Stimulated activated naive CD8-positive, alpha-beta T cell treated with anti-CD3 and anti-CD28 coated beads, Interleukin-15, amount 100 ng/mL, for 72 hours (primary cell): ENCODE measurements around the gene MAP3K20.
"Not testable (repeated sequence)": the region's sequence is repeated elsewhere in the genome, so short reads cannot be mapped to it uniquely, and the experiment has no call there.

Source experiments
- ATAC-seq: fragments of 150-1000 bp; cut with Tn5 transposase; 2 replicates; pipeline ENCODE4 v1.10.0; 2021; ENCODE audit warnings: mild to moderate bottlenecking, moderate library complexity
- DNase-seq, 2 donors: peaks; one replicate each; pipeline ENCODE4 v3.0.0; 2021 to 2022
- H3K27ac Mint-ChIP-seq, 2 donors: one replicate each; pipeline ENCODE4 v1.8.0; 2022; ENCODE audit warnings: mild to moderate bottlenecking in 2 of 2, mixed read lengths in 2 of 2, moderate library complexity in 2 of 2
- H3K27me3 Mint-ChIP-seq: one replicate; pipeline ENCODE4 v1.8.0; 2022; ENCODE audit warnings: mixed read lengths
- H3K4me1 Mint-ChIP-seq: one replicate; pipeline ENCODE4 v1.8.0; 2022; ENCODE audit warnings: mild to moderate bottlenecking, mixed read lengths
- H3K4me3 Mint-ChIP-seq, 2 donors: one replicate each; pipeline ENCODE4 v1.8.0; 2022; ENCODE audit warnings: mild to moderate bottlenecking in 2 of 2, mixed read lengths in 2 of 2, moderate library complexity in 1 of 2
- H3K9me3 Mint-ChIP-seq, 2 donors: one replicate each; pipeline ENCODE4 v1.8.0; 2022; ENCODE audit warnings: mixed read lengths in 2 of 2

MAP3K20 gene

GRCh38 chr2:173119944-173120343, 44.3 kb downstream of the MAP3K20 start:
- no peak overlapping the region for H3K4me3 Mint-ChIP-seq
- H3K27me3 Mint-ChIP-seq: peaks cover 8% of the 10 kb centered on the region
- peaks cover 0 to 6% of the 10 kb centered on the region in 2 donors for H3K9me3 Mint-ChIP-seq
- DNase-seq (no peak), ATAC-seq (no peak)
- H3K4me1 Mint-ChIP-seq: peaks cover 14% of the 10 kb centered on the region
- H3K27ac Mint-ChIP-seq: peak overlapping the region in 1 of 2 donors; percentile 12

- DNase-seq (no peak), ATAC-seq (no peak)
- Mint-ChIP-seq H3K4me1 (peaks cover 14% of the 10 kb centered on the region), H3K4me3 (no peak overlapping the region), H3K27ac (no peak overlapping the region), H3K9me3 (no peaks in the 10 kb centered on the region), H3K27me3 (no peaks in the 10 kb centered on the region)
These were observed 47.3 kb downstream of the MAP3K20 start for GRCh38 chr2:173122936-173123335.

- Mint-ChIP-seq H3K27me3 (no peaks in the 10 kb centered on the region), H3K4me3 (no peak overlapping the region), H3K4me1 (peaks cover 9% of the 10 kb centered on the region), H3K27ac (peak overlapping the region in 1 of 2 donors; percentile 27), H3K9me3 (no peaks in the 10 kb centered on the region)
- ATAC-seq: no peak
- DNase-seq: no peak
These were observed 48.8 kb downstream of the MAP3K20 start for GRCh38 chr2:173124441-173124840.

- Mint-ChIP-seq H3K4me1 (peaks cover 7% of the 10 kb centered on the region), H3K9me3 (no peaks in the 10 kb centered on the region), H3K27me3 (peaks cover 16% of the 10 kb centered on the region), H3K27ac (no peak overlapping the region), H3K4me3 (no peak overlapping the region)
- DNase-seq (no peak), ATAC-seq (no peak)
These were observed 51.2 kb downstream of the MAP3K20 start for GRCh38 chr2:173126819-173127218.

GRCh38 chr2:173128132-173128531, 52.5 kb downstream of the MAP3K20 start:
- H3K27ac Mint-ChIP-seq, H3K9me3 Mint-ChIP-seq, ATAC-seq, H3K4me3 Mint-ChIP-seq, DNase-seq: not testable (repeated sequence)
- Mint-ChIP-seq H3K27me3 (peaks cover 25% of the 10 kb centered on the region), H3K4me1 (peaks cover 20% of the 10 kb centered on the region)

- H3K27ac Mint-ChIP-seq: no peak overlapping the region
- peaks cover 45% of the 10 kb centered on the region for H3K4me1 Mint-ChIP-seq
- DNase-seq (no peak), ATAC-seq (no peak)
- H3K9me3 Mint-ChIP-seq: peaks cover 0 to 5% of the 10 kb centered on the region in 2 donors
- H3K27me3 Mint-ChIP-seq: peaks cover 33% of the 10 kb centered on the region
- H3K4me3 Mint-ChIP-seq: no peak overlapping the region
These were observed 55.1 kb downstream of the MAP3K20 start for GRCh38 chr2:173130496-173131465.

GRCh38 chr2:173132531-173132930, 56.9 kb downstream of the MAP3K20 start:
- no peak for ATAC-seq
- Mint-ChIP-seq H3K9me3 (peaks cover 0 to 5% of the 10 kb centered on the region in 2 donors), H3K4me1 (peaks cover 63% of the 10 kb centered on the region), H3K27me3 (peaks cover 45% of the 10 kb centered on the region), H3K27ac (peak overlapping the region in 1 of 2 donors; percentile 92), H3K4me3 (no peak overlapping the region)
- DNase-seq: no peak

- Mint-ChIP-seq H3K4me3 (peak overlapping the region; percentile 15 to 33), H3K4me1 (peaks cover 73% of the 10 kb centered on the region), H3K27ac (peak overlapping the region; percentile 49 to 67), H3K27me3 (peaks cover 54% of the 10 kb centered on the region), H3K9me3 (peaks cover 0 to 5% of the 10 kb centered on the region in 2 donors)
- ATAC-seq: no peak
- no peak for DNase-seq
These were observed 59.1 kb downstream of the MAP3K20 start for GRCh38 chr2:173134703-173135102.

GRCh38 chr2:173136067-173136466, 60.4 kb downstream of the MAP3K20 start:
- ATAC-seq (no peak), DNase-seq (no peak)
- H3K4me3 Mint-ChIP-seq: peak overlapping the region; percentile 20 to 49
- H3K27me3 Mint-ChIP-seq: peaks cover 54% of the 10 kb centered on the region
- peaks cover 73% of the 10 kb centered on the region for H3K4me1 Mint-ChIP-seq
- H3K27ac Mint-ChIP-seq: no peak overlapping the region
- H3K9me3 Mint-ChIP-seq: peaks cover 0 to 5% of the 10 kb centered on the region in 2 donors

GRCh38 chr2:173136599-173136998, 61.0 kb downstream of the MAP3K20 start:
- DNase-seq (no peak), ATAC-seq (no peak)
- Mint-ChIP-seq H3K4me1 (peaks cover 68% of the 10 kb centered on the region), H3K27ac (no peak overlapping the region), H3K9me3 (peaks cover 0 to 5% of the 10 kb centered on the region in 2 donors), H3K27me3 (peaks cover 54% of the 10 kb centered on the region), H3K4me3 (peak overlapping the region; percentile 20 to 49)

GRCh38 chr2:173137610-173138009, 62.0 kb downstream of the MAP3K20 start:
- H3K27ac Mint-ChIP-seq: no peak overlapping the region
- DNase-seq: no peak
- peaks cover 5% of the 10 kb centered on the region in 2 donors for H3K9me3 Mint-ChIP-seq
- no peak for ATAC-seq
- H3K27me3 Mint-ChIP-seq: peaks cover 47% of the 10 kb centered on the region
- no peak overlapping the region for H3K4me3 Mint-ChIP-seq
- peaks cover 58% of the 10 kb centered on the region for H3K4me1 Mint-ChIP-seq

- Mint-ChIP-seq H3K27me3 (peaks cover 46% of the 10 kb centered on the region), H3K27ac (no peak overlapping the region), H3K9me3 (peaks cover 5 to 9% of the 10 kb centered on the region in 2 donors), H3K4me1 (peaks cover 45% of the 10 kb centered on the region), H3K4me3 (no peak overlapping the region)
- DNase-seq (no peak), ATAC-seq (no peak)
These were observed 63.3 kb downstream of the MAP3K20 start for GRCh38 chr2:173138962-173139361.

- peaks cover 0 to 9% of the 10 kb centered on the region in 2 donors for H3K9me3 Mint-ChIP-seq
- no peak overlapping the region for H3K27ac Mint-ChIP-seq
- H3K4me1 Mint-ChIP-seq: peaks cover 30% of the 10 kb centered on the region
- H3K4me3 Mint-ChIP-seq: no peak overlapping the region
- peaks cover 29% of the 10 kb centered on the region for H3K27me3 Mint-ChIP-seq
- ATAC-seq (no peak), DNase-seq (no peak)
These were observed 66.0 kb downstream of the MAP3K20 start for GRCh38 chr2:173141666-173142065.

- no peak for DNase-seq
- H3K4me3 Mint-ChIP-seq: no peak overlapping the region
- H3K4me1 Mint-ChIP-seq: peaks cover 42% of the 10 kb centered on the region
- no peak overlapping the region for H3K27ac Mint-ChIP-seq
- ATAC-seq: peak; percentile 74
- H3K27me3 Mint-ChIP-seq: peaks cover 26% of the 10 kb centered on the region
- H3K9me3 Mint-ChIP-seq: peaks cover 4 to 9% of the 10 kb centered on the region in 2 donors
These were observed 69.8 kb downstream of the MAP3K20 start for GRCh38 chr2:173145454-173145853.

- peaks cover 52% of the 10 kb centered on the region for H3K4me1 Mint-ChIP-seq
- DNase-seq: no peak
- peaks cover 15% of the 10 kb centered on the region for H3K27me3 Mint-ChIP-seq
- peaks cover 4 to 9% of the 10 kb centered on the region in 2 donors for H3K9me3 Mint-ChIP-seq
- ATAC-seq: no peak
- H3K4me3 Mint-ChIP-seq: no peak overlapping the region
- no peak overlapping the region for H3K27ac Mint-ChIP-seq
These were observed 70.9 kb downstream of the MAP3K20 start for GRCh38 chr2:173146590-173146989.

GRCh38 chr2:173148520-173148919, 72.9 kb downstream of the MAP3K20 start:
- DNase-seq (no peak), ATAC-seq (no peak)
- peaks cover 62% of the 10 kb centered on the region for H3K4me1 Mint-ChIP-seq
- H3K4me3 Mint-ChIP-seq: no peak overlapping the region
- no peak overlapping the region for H3K27ac Mint-ChIP-seq
- peaks cover 0 to 4% of the 10 kb centered on the region in 2 donors for H3K9me3 Mint-ChIP-seq
- H3K27me3 Mint-ChIP-seq: peaks cover 12% of the 10 kb centered on the region
